K562 (cell line): ENCODE data around the gene CABP5. TPM values are rescaled to one million over a fixed set of nuclear protein-coding genes. Genes with fewer than 3 reads are reported as not detected.
A peak's percentile ranks its signal among the peaks of the same experiment; 100 is the strongest.

ENCODE experiments used
- CC2D1A ChIP-seq: fragments of 450-650 bp; IDR thresholded peaks from 2 replicates; pipeline ENCODE4 v1.6.1; 2017; ENCODE audit warnings: mild to moderate bottlenecking
- ETV5 ChIP-seq: sonication (generic); formaldehyde crosslinking; IDR thresholded peaks from 2 replicates; pipeline ENCODE4 v1.4.0; 2020; ENCODE audit warnings: low read depth, mild to moderate bottlenecking, missing genetic modification reagents
- HDAC1 ChIP-seq, 2 experiments: fragments of 450-650 bp; IDR thresholded peaks; 2 replicates each; pipeline ENCODE4 v1.6.1; 2016 to 2017; ENCODE audit warnings: inconsistent platforms in 1 of 2, mild to moderate bottlenecking in 1 of 2, moderate library complexity in 1 of 2
- IRF2 ChIP-seq: sonication (generic); formaldehyde crosslinking; IDR thresholded peaks from 2 replicates; pipeline ENCODE4 v1.8.1; 2022; ENCODE audit warnings: mild to moderate bottlenecking, missing genetic modification reagents
- MEF2A ChIP-seq: IDR thresholded peaks from 2 replicates; pipeline ENCODE4 v1.6.1; 2011; ENCODE audit warnings: low read depth, mild to moderate bottlenecking, low read length, moderate library complexity; ENCODE audit not compliant: control insufficient read depth
- MEIS2 ChIP-seq: fragments of 450-650 bp; IDR thresholded peaks from 2 replicates; pipeline ENCODE4 v1.6.1; 2014; ENCODE audit warnings: mild to moderate bottlenecking; ENCODE audit not compliant: partially characterized antibody
- RBFOX2 ChIP-seq: fragments of 200-400 bp; formaldehyde crosslinking; IDR thresholded peaks from 2 replicates; pipeline ENCODE4 v1.6.1; 2017; ENCODE audit warnings: low read depth, mild to moderate bottlenecking, low read length, moderate library complexity
- SRSF7 ChIP-seq: fragments of 200-400 bp; formaldehyde crosslinking; optimal IDR thresholded peaks from 2 replicates; pipeline ENCODE3; 2017; ENCODE audit warnings: mild to moderate bottlenecking, low read depth, low read length
- VEZF1 ChIP-seq: fragments of 200-800 bp; sonication (Bioruptor generic); IDR thresholded peaks from 2 replicates; pipeline ENCODE4 v1.6.1; 2017; ENCODE audit warnings: missing genetic modification characterization, missing compliant biosample characterization
- XRCC4 ChIP-seq: IDR thresholded peaks from one replicate; pipeline ENCODE4 v1.6.1; 2011; ENCODE audit not compliant: insufficient read depth, insufficient read length; ENCODE audit errors: extremely low read depth
- ZNF224 ChIP-seq: sonication (generic); formaldehyde crosslinking; IDR thresholded peaks from 2 replicates; pipeline ENCODE4 v1.8.0; 2022; ENCODE audit warnings: mild to moderate bottlenecking, missing genetic modification reagents
- ZNF511 ChIP-seq: sonication (generic); formaldehyde crosslinking; IDR thresholded peaks from 2 replicates; pipeline ENCODE4 v1.8.0; 2022; ENCODE audit warnings: mild to moderate bottlenecking, missing genetic modification reagents
- ZNF551 ChIP-seq: fragments of 250-450 bp; sonication (Bioruptor Pico); IDR thresholded peaks from 2 replicates; pipeline ENCODE4 v1.5.0; 2021; ENCODE audit warnings: mild to moderate bottlenecking, moderate library complexity
- ZNF584 ChIP-seq: fragments of 200-800 bp; sonication (Bioruptor generic); IDR thresholded peaks from 2 replicates; pipeline ENCODE4 v1.6.1; 2016; ENCODE audit warnings: low read depth, mild to moderate bottlenecking, missing genetic modification characterization, missing compliant biosample characterization
- ZNF780A ChIP-seq: fragments of 250-450 bp; sonication (Bioruptor Pico); IDR thresholded peaks from 2 replicates; pipeline ENCODE4 v1.5.0; 2021; ENCODE audit warnings: mild to moderate bottlenecking
- ZNF830 ChIP-seq: fragments of 250-450 bp; sonication (Bioruptor Pico); IDR thresholded peaks from 2 replicates; pipeline ENCODE4 v1.5.0; 2021; ENCODE audit warnings: mild to moderate bottlenecking
- polyA plus RNA-seq, 8 experiments: library from polyadenylated mRNA; depleted of rRNA in 4 of 8; stranded (reverse) in 5 of 8; unstranded in 3 of 8; fragments of >200 nt; fragmentation: Nextera tagmentation in 2 of 8; fragmentation: Illumina TruSeq in 1 of 8; extraction: Ambion mirVana in 2 of 8; extraction: Trizol in 1 of 8; gene quantifications; 2 replicates each; pipeline versions ENCODE4 v1.2.1 to v1.2.3, GENCODE V29; 2011 to 2014; ENCODE audit warnings: inconsistent platforms in 1 of 8, missing spikeins in 1 of 8
- total RNA-seq, 7 experiments: library from RNA; depleted of rRNA in 6 of 7; stranded (reverse); fragments of >200 nt in 6 of 7; fragmentation: Illumina TruSeq in 2 of 7; extraction: Trizol in 2 of 7; gene quantifications; 2 replicates each; pipeline versions ENCODE4 v1.2.1 to v1.2.3, GENCODE V29; 2011 to 2021; ENCODE audit warnings: low replicate concordance in 1 of 7
- TF ChIP-seq, protein P1 (sequence below), 3 experiments: IDR thresholded peaks in 2 of 3; conservative IDR thresholded peaks in 1 of 3; 2 replicates each; pipeline ENCODE4 v1.5.1; 2011 to 2012; ENCODE audit warnings: low read length in 3 of 3, mild to moderate bottlenecking in 3 of 3, control low read depth in 2 of 3, improper control_type of control experiment in 1 of 3, inconsistent platforms in 1 of 3, low read depth in 1 of 3, mixed read lengths in 1 of 3, moderate library complexity in 1 of 3; ENCODE audit not compliant: insufficient read depth in 2 of 3
- TF ChIP-seq, protein P2 (sequence below): fragments of 250-450 bp; sonication (Bioruptor Pico); IDR thresholded peaks from 2 replicates; pipeline ENCODE4 v1.9.0; 2021; ENCODE audit warnings: mild to moderate bottlenecking
- TF ChIP-seq, protein P3 (sequence below): fragments of 250-450 bp; sonication (Bioruptor Pico); IDR thresholded peaks from 2 replicates; pipeline ENCODE4 v1.9.0; 2021; ENCODE audit warnings: mild to moderate bottlenecking, inconsistent platforms
- TF ChIP-seq, protein P4 (sequence below): fragments of 450-650 bp; IDR thresholded peaks from 2 replicates; pipeline ENCODE4 v1.6.1; 2016; ENCODE audit warnings: mild to moderate bottlenecking

Gene CABP5
- total and polyA plus RNA-seq, 9 of the 15 experiments (the other 6 are each of a cell fraction or from before 2014, with no cell fraction given), result not detected

DNA sequence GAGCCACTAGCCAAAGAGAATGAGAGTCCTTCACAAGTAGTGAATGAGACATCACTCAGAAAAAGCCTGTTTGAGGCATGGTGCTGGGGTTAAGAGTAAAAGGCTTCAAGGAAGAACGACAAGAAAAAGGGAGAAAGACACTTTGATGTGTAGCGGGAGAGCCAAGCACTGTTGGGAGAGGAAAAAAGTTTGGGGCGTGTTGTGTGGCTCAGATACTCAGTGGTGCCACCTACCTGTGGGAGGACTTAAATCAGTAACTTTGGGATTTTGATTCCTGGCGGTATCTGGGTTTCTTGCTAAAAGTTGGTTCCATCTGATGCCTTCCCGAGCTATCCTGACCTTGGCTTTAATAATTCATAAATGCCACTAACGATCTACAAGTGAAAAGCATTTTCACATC is 37.1 kb downstream of the CABP5 start (continued):
- no peak for TF ChIP-seq ZNF551
- no peak for TF ChIP-seq IRF2 (CRISPR knock-in tag)
- TF ChIP-seq, protein P1, sequence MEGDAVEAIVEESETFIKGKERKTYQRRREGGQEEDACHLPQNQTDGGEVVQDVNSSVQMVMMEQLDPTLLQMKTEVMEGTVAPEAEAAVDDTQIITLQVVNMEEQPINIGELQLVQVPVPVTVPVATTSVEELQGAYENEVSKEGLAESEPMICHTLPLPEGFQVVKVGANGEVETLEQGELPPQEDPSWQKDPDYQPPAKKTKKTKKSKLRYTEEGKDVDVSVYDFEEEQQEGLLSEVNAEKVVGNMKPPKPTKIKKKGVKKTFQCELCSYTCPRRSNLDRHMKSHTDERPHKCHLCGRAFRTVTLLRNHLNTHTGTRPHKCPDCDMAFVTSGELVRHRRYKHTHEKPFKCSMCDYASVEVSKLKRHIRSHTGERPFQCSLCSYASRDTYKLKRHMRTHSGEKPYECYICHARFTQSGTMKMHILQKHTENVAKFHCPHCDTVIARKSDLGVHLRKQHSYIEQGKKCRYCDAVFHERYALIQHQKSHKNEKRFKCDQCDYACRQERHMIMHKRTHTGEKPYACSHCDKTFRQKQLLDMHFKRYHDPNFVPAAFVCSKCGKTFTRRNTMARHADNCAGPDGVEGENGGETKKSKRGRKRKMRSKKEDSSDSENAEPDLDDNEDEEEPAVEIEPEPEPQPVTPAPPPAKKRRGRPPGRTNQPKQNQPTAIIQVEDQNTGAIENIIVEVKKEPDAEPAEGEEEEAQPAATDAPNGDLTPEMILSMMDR (IDR thresholded peaks at IDR 0.05 in 2 of 3, conservative IDR thresholded peaks at IDR 0.05 in 1 of 3; ENCODE audit: insufficient read depth in 2 of 3, low read depth in 1 of 3, low read length in 3 of 3), result peak; percentile 41 to 63 (median 55); a peak in 5 of 6 replicates
- TF ChIP-seq MEF2A, result no peak
- TF ChIP-seq ZNF780A (CRISPR knock-in tag), result no peak
- no peak for TF ChIP-seq HDAC1 (IDR thresholded peaks at IDR 0.05)
- no peak for TF ChIP-seq ZNF224 (CRISPR knock-in tag)
- no peak for TF ChIP-seq ETV5 (CRISPR knock-in tag)
- TF ChIP-seq, protein P2, sequence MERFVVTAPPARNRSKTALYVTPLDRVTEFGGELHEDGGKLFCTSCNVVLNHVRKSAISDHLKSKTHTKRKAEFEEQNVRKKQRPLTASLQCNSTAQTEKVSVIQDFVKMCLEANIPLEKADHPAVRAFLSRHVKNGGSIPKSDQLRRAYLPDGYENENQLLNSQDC (CRISPR knock-in tag), result no peak
- TF ChIP-seq RBFOX2, result no peak
- TF ChIP-seq XRCC4, result no peak
- no peak for TF ChIP-seq ZNF830 (CRISPR knock-in tag)
- TF ChIP-seq CC2D1A, result peak; percentile 78
- TF ChIP-seq MEIS2, result no peak
- TF ChIP-seq, protein P3, sequence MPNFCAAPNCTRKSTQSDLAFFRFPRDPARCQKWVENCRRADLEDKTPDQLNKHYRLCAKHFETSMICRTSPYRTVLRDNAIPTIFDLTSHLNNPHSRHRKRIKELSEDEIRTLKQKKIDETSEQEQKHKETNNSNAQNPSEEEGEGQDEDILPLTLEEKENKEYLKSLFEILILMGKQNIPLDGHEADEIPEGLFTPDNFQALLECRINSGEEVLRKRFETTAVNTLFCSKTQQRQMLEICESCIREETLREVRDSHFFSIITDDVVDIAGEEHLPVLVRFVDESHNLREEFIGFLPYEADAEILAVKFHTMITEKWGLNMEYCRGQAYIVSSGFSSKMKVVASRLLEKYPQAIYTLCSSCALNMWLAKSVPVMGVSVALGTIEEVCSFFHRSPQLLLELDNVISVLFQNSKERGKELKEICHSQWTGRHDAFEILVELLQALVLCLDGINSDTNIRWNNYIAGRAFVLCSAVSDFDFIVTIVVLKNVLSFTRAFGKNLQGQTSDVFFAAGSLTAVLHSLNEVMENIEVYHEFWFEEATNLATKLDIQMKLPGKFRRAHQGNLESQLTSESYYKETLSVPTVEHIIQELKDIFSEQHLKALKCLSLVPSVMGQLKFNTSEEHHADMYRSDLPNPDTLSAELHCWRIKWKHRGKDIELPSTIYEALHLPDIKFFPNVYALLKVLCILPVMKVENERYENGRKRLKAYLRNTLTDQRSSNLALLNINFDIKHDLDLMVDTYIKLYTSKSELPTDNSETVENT (CRISPR knock-in tag), result 0 out of 2 replicates have a peak, but pooled peaks have one; percentile 37
- TF ChIP-seq SRSF7, result no peak
- TF ChIP-seq ZNF511 (CRISPR knock-in tag), result no peak
- TF ChIP-seq, protein P4, sequence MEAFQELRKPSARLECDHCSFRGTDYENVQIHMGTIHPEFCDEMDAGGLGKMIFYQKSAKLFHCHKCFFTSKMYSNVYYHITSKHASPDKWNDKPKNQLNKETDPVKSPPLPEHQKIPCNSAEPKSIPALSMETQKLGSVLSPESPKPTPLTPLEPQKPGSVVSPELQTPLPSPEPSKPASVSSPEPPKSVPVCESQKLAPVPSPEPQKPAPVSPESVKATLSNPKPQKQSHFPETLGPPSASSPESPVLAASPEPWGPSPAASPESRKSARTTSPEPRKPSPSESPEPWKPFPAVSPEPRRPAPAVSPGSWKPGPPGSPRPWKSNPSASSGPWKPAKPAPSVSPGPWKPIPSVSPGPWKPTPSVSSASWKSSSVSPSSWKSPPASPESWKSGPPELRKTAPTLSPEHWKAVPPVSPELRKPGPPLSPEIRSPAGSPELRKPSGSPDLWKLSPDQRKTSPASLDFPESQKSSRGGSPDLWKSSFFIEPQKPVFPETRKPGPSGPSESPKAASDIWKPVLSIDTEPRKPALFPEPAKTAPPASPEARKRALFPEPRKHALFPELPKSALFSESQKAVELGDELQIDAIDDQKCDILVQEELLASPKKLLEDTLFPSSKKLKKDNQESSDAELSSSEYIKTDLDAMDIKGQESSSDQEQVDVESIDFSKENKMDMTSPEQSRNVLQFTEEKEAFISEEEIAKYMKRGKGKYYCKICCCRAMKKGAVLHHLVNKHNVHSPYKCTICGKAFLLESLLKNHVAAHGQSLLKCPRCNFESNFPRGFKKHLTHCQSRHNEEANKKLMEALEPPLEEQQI, result 0 out of 2 replicates have a peak, but pooled peaks have one; percentile 15
- no peak for TF ChIP-seq VEZF1 (CRISPR knock-in tag)
- no peak for TF ChIP-seq ZNF584 (CRISPR knock-in tag)
